Measurements from ENCODE around the gene AGAP1.

Gene AGAP1

GRCh38 chr2:235964787-235965390, 471.0 kb downstream of the AGAP1 start:
- no peaks in the 10 kb centered on the region for H3K9me3 ChIP-seq (ENCODE audit: control insufficient read depth, low read length)
- no peak overlapping the region for H3K4me3 ChIP-seq (ENCODE audit: low read length)
- peaks cover 12% of the 10 kb centered on the region for H3K36me3 ChIP-seq (ENCODE audit: control insufficient read depth, insufficient read depth, low read length, severe bottlenecking)
- H3K27me3 ChIP-seq (replicated peaks; ENCODE audit: control insufficient read depth, insufficient read depth, low read length), result no peaks in the 10 kb centered on the region
- H3K9ac ChIP-seq (ENCODE audit: low read length), result no peak overlapping the region
- no peaks in the 10 kb centered on the region for H3K4me1 ChIP-seq (ENCODE audit: control insufficient read depth, insufficient read depth, low read length)
- no peak for DNase-seq (ENCODE audit: low read depth)

GRCh38 chr2:235966396-235966795, 472.6 kb downstream of the AGAP1 start:
- Histone ChIP-seq H3K4me3 (ENCODE audit: low read length) (no peak overlapping the region), H3K9me3 (ENCODE audit: control insufficient read depth, low read length) (no peaks in the 10 kb centered on the region), H3K36me3 (ENCODE audit: control insufficient read depth, insufficient read depth, low read length, severe bottlenecking) (peaks cover 16% of the 10 kb centered on the region), H3K27me3 (replicated peaks; ENCODE audit: control insufficient read depth, insufficient read depth, low read length) (no peaks in the 10 kb centered on the region), H3K4me1 (ENCODE audit: control insufficient read depth, insufficient read depth, low read length) (no peaks in the 10 kb centered on the region), H3K9ac (ENCODE audit: low read length) (no peak overlapping the region)
- no peak for DNase-seq (ENCODE audit: low read depth)

DNA sequence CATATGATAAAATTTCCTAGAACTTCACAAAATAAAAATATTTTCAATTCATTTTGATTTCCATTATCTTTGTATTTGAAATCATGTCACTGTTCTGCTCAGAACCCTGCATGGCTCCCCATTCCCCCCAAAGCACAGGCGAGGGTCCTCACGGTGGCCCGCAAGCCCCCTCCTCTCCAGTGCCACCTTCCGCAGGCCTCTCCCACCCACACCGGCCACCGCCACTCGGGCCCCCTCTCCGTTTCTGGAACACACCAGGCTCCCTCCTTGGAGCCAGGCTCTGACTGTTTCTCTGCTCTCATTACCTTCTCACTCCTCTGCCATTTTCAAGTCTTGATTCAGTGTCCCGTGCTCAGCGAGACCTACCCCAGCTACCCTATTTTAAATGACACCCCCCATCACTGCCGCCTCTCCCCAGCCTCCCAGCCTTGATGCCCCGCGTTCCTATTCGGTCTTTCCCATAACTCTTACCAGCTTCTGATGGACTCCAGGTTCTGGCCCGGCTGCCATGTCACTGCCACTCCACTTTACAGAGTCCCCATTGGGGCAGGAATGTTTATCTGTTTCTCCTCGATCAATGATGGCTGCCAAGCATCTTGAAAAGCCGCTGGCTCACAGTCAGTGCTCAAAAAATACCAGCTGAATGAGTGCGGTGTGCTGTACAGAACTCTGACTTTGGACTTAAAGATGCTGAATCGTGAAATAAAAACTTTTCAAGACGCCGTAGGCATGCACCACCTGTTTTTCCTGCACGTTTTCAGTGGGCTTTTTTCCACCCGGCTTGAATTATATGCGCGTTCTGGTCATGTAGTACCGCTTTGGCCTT, 473.3 kb downstream of the AGAP1 start:
- DNase-seq (ENCODE audit: low read depth), result no peak
- no peaks in the 10 kb centered on the region for H3K9me3 ChIP-seq (ENCODE audit: control insufficient read depth, low read length)
- no peak overlapping the region for H3K4me3 ChIP-seq (ENCODE audit: low read length)
- H3K36me3 ChIP-seq (ENCODE audit: control insufficient read depth, insufficient read depth, low read length, severe bottlenecking), result peaks cover 16% of the 10 kb centered on the region
- H3K4me1 ChIP-seq (ENCODE audit: control insufficient read depth, insufficient read depth, low read length), result no peaks in the 10 kb centered on the region
- H3K27me3 ChIP-seq (replicated peaks; ENCODE audit: control insufficient read depth, insufficient read depth, low read length), result no peaks in the 10 kb centered on the region
- H3K9ac ChIP-seq (ENCODE audit: low read length), result no peak overlapping the region

DNA sequence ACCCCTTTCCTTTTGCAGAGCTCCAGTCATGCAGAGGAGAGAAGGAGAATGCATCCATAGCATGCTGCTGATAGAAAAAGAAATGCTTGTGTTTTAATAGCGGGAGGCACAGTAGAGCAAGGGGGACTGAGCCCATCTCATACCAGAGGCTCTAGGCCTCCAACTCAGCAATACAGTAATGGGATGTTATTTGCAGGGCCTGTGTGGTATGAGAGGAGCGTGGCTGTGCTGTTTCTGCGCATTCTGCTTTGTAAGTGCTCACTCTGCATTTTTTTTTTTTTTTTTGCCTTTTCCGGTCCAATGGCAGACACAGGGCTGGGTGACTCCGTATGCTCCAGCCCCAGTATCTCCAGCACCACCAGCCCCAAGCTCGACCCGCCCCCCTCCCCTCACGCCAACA, 474.3 kb downstream of the AGAP1 start:
- H3K36me3 ChIP-seq (ENCODE audit: control insufficient read depth, insufficient read depth, low read length, severe bottlenecking), result peaks cover 20% of the 10 kb centered on the region
- H3K27me3 ChIP-seq (replicated peaks; ENCODE audit: control insufficient read depth, insufficient read depth, low read length), result no peaks in the 10 kb centered on the region
- H3K9me3 ChIP-seq (ENCODE audit: control insufficient read depth, low read length), result no peaks in the 10 kb centered on the region
- no peaks in the 10 kb centered on the region for H3K4me1 ChIP-seq (ENCODE audit: control insufficient read depth, insufficient read depth, low read length)
- no peak for DNase-seq (ENCODE audit: low read depth)
- H3K9ac ChIP-seq (ENCODE audit: low read length), result no peak overlapping the region
- H3K4me3 ChIP-seq (ENCODE audit: low read length), result no peak overlapping the region

DNA sequence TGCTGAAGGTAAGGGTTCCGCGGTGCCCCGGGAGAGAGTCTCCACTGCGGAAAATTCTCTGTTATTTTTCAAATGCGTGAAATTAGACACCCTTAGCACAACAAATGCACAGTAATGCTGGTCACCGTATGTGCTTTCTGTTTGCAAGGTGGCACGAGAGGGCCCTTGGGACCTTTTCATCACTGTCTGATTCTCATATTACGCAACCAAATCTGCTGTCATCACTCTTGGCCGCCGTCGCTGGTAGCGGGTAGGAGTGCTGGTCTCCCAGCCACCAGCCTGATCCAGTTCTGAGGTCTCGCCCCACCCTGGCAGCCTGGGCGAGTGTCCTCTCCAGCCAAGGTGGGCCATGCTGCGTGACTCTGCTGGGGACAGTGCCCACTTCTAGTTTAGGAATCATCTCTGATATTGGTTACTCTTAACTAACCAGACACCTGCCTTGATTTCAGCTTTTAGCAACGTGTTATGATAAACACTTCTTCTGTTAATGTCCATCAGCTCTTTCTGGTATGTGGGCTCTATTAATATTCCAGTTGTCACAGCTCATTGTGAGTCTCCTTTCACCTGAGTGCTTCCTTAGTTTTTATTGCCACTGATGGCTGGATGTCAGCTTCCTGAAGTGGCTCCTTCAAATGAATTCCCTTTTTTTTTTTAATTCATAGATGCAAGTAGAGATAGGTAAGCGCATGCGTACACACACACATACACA, 474.9 kb downstream of the AGAP1 start:
- Histone ChIP-seq H3K36me3 (ENCODE audit: control insufficient read depth, insufficient read depth, low read length, severe bottlenecking) (peaks cover 20% of the 10 kb centered on the region), H3K9ac (ENCODE audit: low read length) (no peak overlapping the region), H3K9me3 (ENCODE audit: control insufficient read depth, low read length) (no peaks in the 10 kb centered on the region), H3K4me3 (ENCODE audit: low read length) (no peak overlapping the region), H3K4me1 (ENCODE audit: control insufficient read depth, insufficient read depth, low read length) (no peaks in the 10 kb centered on the region), H3K27me3 (replicated peaks; ENCODE audit: control insufficient read depth, insufficient read depth, low read length) (no peaks in the 10 kb centered on the region)
- no peak for DNase-seq (ENCODE audit: low read depth)

DNA sequence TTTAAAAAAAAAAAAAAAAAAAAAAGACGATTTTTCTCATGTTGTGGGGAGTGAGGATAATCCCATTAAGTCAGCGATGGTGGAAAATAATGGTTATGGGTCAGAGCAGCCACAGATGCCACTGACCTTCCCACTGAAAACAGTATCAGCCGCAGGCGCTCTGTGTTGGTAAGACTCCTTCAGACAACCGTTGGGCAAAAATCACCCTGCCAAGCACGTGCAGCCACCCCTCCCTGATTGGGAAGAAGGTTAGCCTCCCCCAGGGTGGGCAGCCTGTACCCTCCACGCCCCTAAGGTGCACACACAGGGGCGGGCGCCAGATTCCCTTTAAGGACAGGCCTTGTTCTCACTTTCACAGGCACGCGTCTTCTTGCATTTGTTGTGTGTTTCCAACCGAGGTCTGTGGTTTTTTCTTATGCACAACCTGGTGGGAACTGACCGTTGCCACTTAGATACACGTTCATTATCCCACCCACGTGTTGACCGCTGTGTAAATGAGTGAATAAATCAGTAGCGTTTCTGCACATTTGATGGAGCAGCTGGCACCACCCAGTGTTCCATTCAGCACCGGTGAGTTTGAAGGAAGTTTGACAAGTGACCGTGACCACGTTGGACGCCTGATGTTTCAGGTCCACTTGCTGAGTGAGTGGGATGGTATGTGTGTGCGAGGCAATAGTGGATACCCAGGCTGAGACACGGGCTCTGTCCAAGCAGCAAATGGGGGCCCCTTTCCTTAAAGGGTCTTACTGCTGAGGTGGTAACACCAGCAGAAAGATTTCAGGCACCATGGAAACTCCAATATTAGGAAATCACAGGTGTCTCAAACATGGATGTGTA, 476.6 kb downstream of the AGAP1 start:
- Histone ChIP-seq H3K9me3 (ENCODE audit: control insufficient read depth, low read length) (no peaks in the 10 kb centered on the region), H3K36me3 (ENCODE audit: control insufficient read depth, insufficient read depth, low read length, severe bottlenecking) (peaks cover 20% of the 10 kb centered on the region), H3K9ac (ENCODE audit: low read length) (no peak overlapping the region), H3K27me3 (replicated peaks; ENCODE audit: control insufficient read depth, insufficient read depth, low read length) (no peaks in the 10 kb centered on the region), H3K4me3 (ENCODE audit: low read length) (no peak overlapping the region), H3K4me1 (ENCODE audit: control insufficient read depth, insufficient read depth, low read length) (no peaks in the 10 kb centered on the region)
- DNase-seq (ENCODE audit: low read depth), result no peak

- H3K9me3 ChIP-seq (ENCODE audit: control insufficient read depth, low read length), result no peaks in the 10 kb centered on the region
- no peak overlapping the region for H3K9ac ChIP-seq (ENCODE audit: low read length)
- H3K4me3 ChIP-seq (ENCODE audit: low read length), result no peak overlapping the region
These were observed 482.7 kb downstream of the AGAP1 start for GRCh38 chr2:235976516-235976915.

DNA sequence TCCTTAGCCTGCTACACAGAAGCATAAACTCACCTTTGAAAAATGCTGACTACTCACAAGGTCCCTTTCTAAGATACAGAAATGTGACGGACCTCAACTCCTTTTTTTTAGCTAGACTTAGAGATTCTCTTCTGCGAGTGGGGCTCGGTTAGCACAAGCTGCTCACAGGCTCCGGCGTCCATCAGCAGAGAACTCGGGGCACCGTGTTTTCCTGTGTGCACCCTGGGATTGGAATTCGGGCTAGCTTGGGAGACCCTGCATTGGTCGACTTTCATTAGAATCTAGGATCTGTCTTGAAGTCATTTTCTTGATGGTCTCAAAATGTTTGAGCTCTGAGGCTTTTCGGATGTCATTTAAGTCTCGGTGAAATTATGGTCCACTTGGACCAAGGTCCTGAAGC, 483.1 kb downstream of the AGAP1 start:
- DNase-seq (ENCODE audit: low read depth), result no peak
- Histone ChIP-seq H3K4me3 (ENCODE audit: low read length) (no peak overlapping the region), H3K4me1 (ENCODE audit: control insufficient read depth, insufficient read depth, low read length) (no peaks in the 10 kb centered on the region), H3K27me3 (replicated peaks; ENCODE audit: control insufficient read depth, insufficient read depth, low read length) (no peaks in the 10 kb centered on the region), H3K9me3 (ENCODE audit: control insufficient read depth, low read length) (no peaks in the 10 kb centered on the region), H3K9ac (ENCODE audit: low read length) (no peak overlapping the region), H3K36me3 (ENCODE audit: control insufficient read depth, insufficient read depth, low read length, severe bottlenecking) (peaks cover 17% of the 10 kb centered on the region)

More at GRCh38 chr2:235976516-235976915, 482.7 kb downstream of the AGAP1 start:
- no peaks in the 10 kb centered on the region for H3K4me1 ChIP-seq (ENCODE audit: control insufficient read depth, insufficient read depth, low read length)
- peaks cover 17% of the 10 kb centered on the region for H3K36me3 ChIP-seq (ENCODE audit: control insufficient read depth, insufficient read depth, low read length, severe bottlenecking)
- DNase-seq (ENCODE audit: low read depth), result no peak
- H3K27me3 ChIP-seq (replicated peaks; ENCODE audit: control insufficient read depth, insufficient read depth, low read length), result no peaks in the 10 kb centered on the region

DNA sequence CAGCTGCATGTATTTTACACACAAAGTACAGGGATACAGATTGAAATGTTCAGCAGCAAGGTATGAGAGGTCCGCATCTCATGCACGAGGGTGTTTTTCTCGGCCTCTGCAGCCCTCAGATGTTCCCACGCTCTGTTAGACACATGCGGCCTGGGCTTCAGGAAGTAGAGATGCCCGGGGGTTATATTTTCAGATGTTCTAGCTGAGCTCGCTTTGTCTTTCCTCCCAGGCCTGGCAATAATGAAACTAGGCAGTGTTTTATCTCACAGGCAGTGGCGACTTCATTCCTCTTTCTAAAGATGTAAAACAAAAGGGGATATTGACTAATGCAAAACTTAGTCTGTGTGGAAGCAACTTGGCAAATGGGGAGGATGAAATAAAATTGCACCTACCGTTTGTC, 483.6 kb downstream of the AGAP1 start:
- H3K9ac ChIP-seq (ENCODE audit: low read length), result no peak overlapping the region

DNA sequence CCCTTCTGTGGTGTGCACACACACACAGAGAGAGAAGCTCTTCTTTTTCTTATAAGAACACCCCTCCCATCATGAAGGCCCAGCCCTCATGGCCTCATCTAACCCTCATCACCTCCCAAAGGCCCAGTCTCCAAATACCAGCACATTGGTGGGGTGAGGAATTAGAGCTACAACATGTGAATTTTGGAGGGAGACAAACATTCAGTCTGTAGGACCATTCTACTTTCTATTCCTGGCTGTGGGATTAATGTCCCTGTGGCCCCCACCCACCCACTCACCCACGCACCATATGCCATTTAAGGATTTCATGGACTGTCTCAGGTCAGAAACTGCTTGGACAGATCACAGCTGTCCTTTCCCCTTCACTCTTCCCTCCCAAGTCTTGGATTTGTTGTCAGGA, 484.2 kb downstream of the AGAP1 start:
- Histone ChIP-seq H3K4me1 (ENCODE audit: control insufficient read depth, insufficient read depth, low read length) (no peaks in the 10 kb centered on the region), H3K27me3 (replicated peaks; ENCODE audit: control insufficient read depth, insufficient read depth, low read length) (no peaks in the 10 kb centered on the region), H3K9ac (ENCODE audit: low read length) (no peak overlapping the region), H3K9me3 (ENCODE audit: control insufficient read depth, low read length) (no peaks in the 10 kb centered on the region), H3K4me3 (ENCODE audit: low read length) (no peak overlapping the region), H3K36me3 (ENCODE audit: control insufficient read depth, insufficient read depth, low read length, severe bottlenecking) (peaks cover 13% of the 10 kb centered on the region)
- DNase-seq (ENCODE audit: low read depth), result no peak

More for the DNA sequence above, 483.6 kb downstream of the AGAP1 start:
- H3K9me3 ChIP-seq (ENCODE audit: control insufficient read depth, low read length), result no peaks in the 10 kb centered on the region
- H3K4me3 ChIP-seq (ENCODE audit: low read length), result no peak overlapping the region
- no peak for DNase-seq (ENCODE audit: low read depth)
- peaks cover 17% of the 10 kb centered on the region for H3K36me3 ChIP-seq (ENCODE audit: control insufficient read depth, insufficient read depth, low read length, severe bottlenecking)
- no peaks in the 10 kb centered on the region for H3K27me3 ChIP-seq (replicated peaks; ENCODE audit: control insufficient read depth, insufficient read depth, low read length)
- no peaks in the 10 kb centered on the region for H3K4me1 ChIP-seq (ENCODE audit: control insufficient read depth, insufficient read depth, low read length)

GRCh38 chr2:235979037-235979436, 485.2 kb downstream of the AGAP1 start:
- peaks cover 13% of the 10 kb centered on the region for H3K36me3 ChIP-seq (ENCODE audit: control insufficient read depth, insufficient read depth, low read length, severe bottlenecking)
- no peaks in the 10 kb centered on the region for H3K27me3 ChIP-seq (replicated peaks; ENCODE audit: control insufficient read depth, insufficient read depth, low read length)
- no peak overlapping the region for H3K4me3 ChIP-seq (ENCODE audit: low read length)
- DNase-seq (ENCODE audit: low read depth), result no peak
- H3K9me3 ChIP-seq (ENCODE audit: control insufficient read depth, low read length), result no peaks in the 10 kb centered on the region
- no peak overlapping the region for H3K9ac ChIP-seq (ENCODE audit: low read length)
- H3K4me1 ChIP-seq (ENCODE audit: control insufficient read depth, insufficient read depth, low read length), result no peaks in the 10 kb centered on the region
